Measurements from ENCODE around the gene CCND2. TPM values are rescaled to one million over a fixed set of nuclear protein-coding genes. Genes with fewer than 3 reads are reported as not detected.

The CCND2 gene
- total and polyA plus RNA-seq, 2 of the 8 experiments (the other 6 are each of a cell fraction or from before 2014, with no cell fraction given) = 41.7 to 223 TPM

GRCh38 chr12:4225571-4225970, 48.0 kb upstream of the CCND2 start:
- 93% methylated on average over 3 of the region's 3 CpGs; no CpG with 5 or more reads in 1 of the 2 experiments for WGBS, 2 experiments (ENCODE audit: extremely low coverage in 1 of 2, insufficient coverage in 1 of 2, insufficient read length in 1 of 2, insufficient replicate concordance in 2 of 2, low coverage in 1 of 2, low lambda C conversion rate in 2 of 2, missing lambda C conversion rate in 1 of 2)
- Histone ChIP-seq H3K56ac (replicated peaks; ENCODE audit: insufficient read length, low read depth, low read length) (no peak overlapping the region), H4K91ac (replicated peaks; ENCODE audit: insufficient read length, low read length) (no peak overlapping the region), H3K4me3 (ENCODE audit: extremely low read depth in 1 of 4, insufficient read depth in 2 of 4, low read depth in 3 of 4, low read length in 4 of 4) (no peak overlapping the region), H3K27me3 (replicated peaks in 1 of 4; ENCODE audit: control insufficient read depth in 3 of 4, extremely low read depth in 1 of 4, insufficient read depth in 3 of 4, low read length in 3 of 4) (no peaks in the 10 kb centered on the region; a peak in 1 of 7 replicates), H3K4me1 (replicated peaks in 1 of 4; ENCODE audit: control insufficient read depth in 3 of 4, insufficient read depth in 4 of 4, low read length in 3 of 4) (no peaks in the 10 kb centered on the region; a peak in 3 of 7 replicates), H3K79me2 (ENCODE audit: control insufficient read depth in 1 of 2, insufficient read depth in 2 of 2, low read length in 2 of 2) (no peaks in the 10 kb centered on the region; a peak in 1 of 4 replicates), H3K79me1 (ENCODE audit: low read depth, low read length) (no peaks in the 10 kb centered on the region), H3K23ac (ENCODE audit: insufficient read length) (no peak overlapping the region), H4K8ac (ENCODE audit: extremely low read depth, insufficient read depth, low read length) (no peak overlapping the region), H2BK12ac (ENCODE audit: low read depth, low read length) (no peak overlapping the region), H2BK120ac (replicated peaks; ENCODE audit: low read depth, low read length) (no peak overlapping the region), H4K20me1 (replicated peaks in 1 of 2; ENCODE audit: control insufficient read depth in 1 of 2, insufficient read depth in 2 of 2, low read length in 2 of 2) (no peaks in the 10 kb centered on the region), H3K9me3 (ENCODE audit: insufficient read depth in 2 of 2, low read depth in 1 of 2, low read length in 1 of 2) (0 out of 4 replicates have a peak, but pooled peaks cover 0 to 2% of the 10 kb centered on the region in 2 experiments), H3K14ac (ENCODE audit: insufficient read length) (no peak overlapping the region), H2BK5ac (ENCODE audit: low read depth, low read length) (no peak overlapping the region), H3K4me2 (ENCODE audit: insufficient read depth in 1 of 2, low read depth in 2 of 2, low read length in 2 of 2) (no peak overlapping the region), H3K9ac (replicated peaks in 1 of 4; ENCODE audit: extremely low read depth in 1 of 4, low read depth in 3 of 4, low read length in 3 of 4) (no peak overlapping the region), H3K36me3 (ENCODE audit: control insufficient read depth in 2 of 4, insufficient read depth in 4 of 4, low read length in 3 of 4) (no peaks in the 10 kb centered on the region; a peak in 1 of 8 replicates), H2BK20ac (ENCODE audit: low read length) (no peak overlapping the region), H2BK15ac (ENCODE audit: low read length) (no peak overlapping the region), H3K27ac (ENCODE audit: low read depth, low read length) (no peak overlapping the region), H3K4ac (replicated peaks; ENCODE audit: insufficient read length, low read depth, low read length) (no peak overlapping the region), H2AFZ (ENCODE audit: low read length) (no peak overlapping the region), H3K18ac (ENCODE audit: extremely low read depth, low read length) (no peak overlapping the region), H4K5ac (ENCODE audit: insufficient read length, low read depth, low read length) (no peak overlapping the region), H3K23me2 (ENCODE audit: low read depth, low read length) (no peaks in the 10 kb centered on the region), H2AK5ac (ENCODE audit: low read depth, low read length) (no peak overlapping the region)
- ChIA-PET POLR2A (ENCODE audit: partially characterized antibody) (interaction anchor here (1.2 to 1.7 kb wide), 2 partner anchors 9 to 22 kb away, joined by 3 read pairs; no protein-coding TSS in a partner anchor), CTCF (ENCODE audit: partially characterized antibody) (interaction anchor here (0.7 to 1.3 kb wide), 5 partner anchors 8 to 164 kb away, joined by 3 to 4 read pairs (median 3); no protein-coding TSS in a partner anchor)
- peak in 1 of 2 experiments; percentile 19 for DNase-seq (ENCODE audit: low read depth in 1 of 2, low spot score in 2 of 2)
- TF ChIP-seq NANOG (IDR thresholded peaks at IDR 0.05; ENCODE audit: insufficient read depth, low read depth, low read length, poor library complexity, severe bottlenecking) (no peak), CTCF (IDR thresholded peaks at IDR 0.05; ENCODE audit: control extremely low read depth in 1 of 3, insufficient read depth in 1 of 3, low read depth in 1 of 3, low read length in 3 of 3) (no peak), ASH2L (IDR thresholded peaks at IDR 0.05; ENCODE audit: low read length) (no peak)
- FAIRE-seq = no peak
